Measurements from ENCODE around the gene TOE1.
"Not testable (repeated sequence)": the region's sequence is repeated elsewhere in the genome, so short reads cannot be mapped to it uniquely, and the experiment has no call there.

TOE1 gene

DNA sequence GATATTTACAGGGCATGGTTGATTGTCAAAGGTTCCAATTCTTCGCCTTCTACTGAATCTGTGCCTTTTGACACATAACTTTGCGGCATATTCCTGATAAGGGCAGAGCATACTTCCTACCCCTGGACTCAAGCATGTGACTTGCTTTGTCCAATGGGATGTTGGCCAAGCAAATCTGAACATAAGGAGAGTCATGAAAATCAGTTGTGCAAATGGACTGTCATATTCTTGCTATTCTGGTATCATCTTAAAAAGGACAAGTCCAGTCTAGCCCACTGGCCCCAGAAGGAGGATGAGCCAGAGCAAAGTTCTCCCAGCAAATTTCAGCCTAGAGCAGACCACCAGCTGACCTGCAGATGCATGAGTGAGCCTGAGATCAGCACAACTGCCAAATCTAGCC lies 41.3 kb downstream of the TOE1 start:
- DNase-seq (ENCODE audit: low spot score) = no peak
- Mint-ChIP-seq H3K4me3 (no peak overlapping the region), H3K27ac (no peak overlapping the region), H3K27me3 (ENCODE audit: low read depth) (peaks cover 2% of the 10 kb centered on the region), H3K36me3 (ENCODE audit: low read depth) (no peaks in the 10 kb centered on the region), H3K9me3 (no peaks in the 10 kb centered on the region), H3K4me1 (ENCODE audit: low read depth) (no peaks in the 10 kb centered on the region)

DNA sequence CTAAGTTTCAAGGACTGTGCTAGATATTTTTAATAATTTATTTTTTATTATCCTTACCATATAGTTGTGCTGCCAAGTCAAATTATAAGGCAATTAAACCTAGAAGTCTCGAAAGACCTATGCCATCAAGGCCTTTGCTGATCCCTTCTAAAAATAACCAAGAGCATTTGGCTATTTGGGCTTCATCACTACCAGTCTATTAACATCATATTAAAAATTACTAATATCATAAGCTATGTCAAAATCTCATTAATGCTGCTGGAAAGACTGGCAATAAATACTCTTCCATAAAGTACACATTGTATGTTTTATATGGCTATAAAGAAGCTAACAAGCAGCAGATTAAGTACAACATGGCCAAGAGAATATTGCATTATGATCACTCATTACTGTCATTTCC lies 43.2 kb downstream of the TOE1 start:
- no peaks in the 10 kb centered on the region for H3K9me3 Mint-ChIP-seq

DNA sequence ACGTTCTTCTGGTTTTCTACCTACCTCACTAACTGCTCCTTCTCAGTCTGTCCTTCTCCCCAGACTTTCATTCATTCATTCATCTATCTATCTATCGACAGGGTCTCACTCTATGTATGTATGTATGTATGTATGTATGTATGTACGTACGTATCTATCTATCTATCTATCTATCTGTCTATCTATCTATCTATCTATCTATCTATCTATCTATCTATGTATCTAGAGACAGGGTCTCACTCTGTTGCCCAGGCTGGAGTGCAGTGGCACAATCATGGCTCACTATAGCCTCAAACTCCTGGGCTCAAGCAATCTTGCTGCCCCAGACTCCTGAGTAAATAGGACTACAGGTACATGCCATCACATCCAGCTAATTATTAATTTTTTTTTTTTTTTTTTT lies 44.2 kb downstream of the TOE1 start:
- not testable (repeated sequence) for H3K9me3 Mint-ChIP-seq; H3K36me3 Mint-ChIP-seq (ENCODE audit: low read depth); H3K4me1 Mint-ChIP-seq (ENCODE audit: low read depth); H3K4me3 Mint-ChIP-seq; H3K27ac Mint-ChIP-seq; DNase-seq (ENCODE audit: low spot score); H3K27me3 Mint-ChIP-seq (ENCODE audit: low read depth)

More for the DNA sequence above, 43.2 kb downstream of the TOE1 start:
- Mint-ChIP-seq H3K36me3 (ENCODE audit: low read depth) (no peaks in the 10 kb centered on the region), H3K4me3 (no peak overlapping the region), H3K27me3 (ENCODE audit: low read depth) (peaks cover 2% of the 10 kb centered on the region), H3K4me1 (ENCODE audit: low read depth) (no peaks in the 10 kb centered on the region), H3K27ac (no peak overlapping the region)
- DNase-seq (ENCODE audit: low spot score) = no peak

DNA sequence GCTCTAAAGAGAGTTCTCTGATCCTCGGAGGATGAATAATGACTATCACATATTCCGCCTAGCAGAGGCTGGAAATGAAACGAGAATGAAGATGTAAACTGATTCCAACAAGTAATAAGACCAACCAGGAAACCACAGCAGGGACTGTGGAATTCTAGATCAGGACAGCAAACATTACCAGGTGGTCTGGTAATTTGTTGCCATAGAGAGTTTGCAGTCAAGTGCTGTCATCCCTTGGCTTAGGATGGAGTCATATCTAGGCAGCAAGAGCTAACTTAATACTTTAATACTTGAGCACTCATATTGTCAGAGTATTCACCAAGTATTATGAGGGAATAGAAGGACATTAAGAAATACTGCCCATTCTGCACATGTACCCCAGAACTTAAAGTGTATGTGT lies 45.3 kb downstream of the TOE1 start:
- Mint-ChIP-seq H3K27ac (no peak overlapping the region), H3K9me3 (no peaks in the 10 kb centered on the region), H3K36me3 (ENCODE audit: low read depth) (no peaks in the 10 kb centered on the region), H3K4me3 (no peak overlapping the region), H3K4me1 (ENCODE audit: low read depth) (no peaks in the 10 kb centered on the region), H3K27me3 (ENCODE audit: low read depth) (peaks cover 2% of the 10 kb centered on the region)
- DNase-seq (ENCODE audit: low spot score) = no peak

DNA sequence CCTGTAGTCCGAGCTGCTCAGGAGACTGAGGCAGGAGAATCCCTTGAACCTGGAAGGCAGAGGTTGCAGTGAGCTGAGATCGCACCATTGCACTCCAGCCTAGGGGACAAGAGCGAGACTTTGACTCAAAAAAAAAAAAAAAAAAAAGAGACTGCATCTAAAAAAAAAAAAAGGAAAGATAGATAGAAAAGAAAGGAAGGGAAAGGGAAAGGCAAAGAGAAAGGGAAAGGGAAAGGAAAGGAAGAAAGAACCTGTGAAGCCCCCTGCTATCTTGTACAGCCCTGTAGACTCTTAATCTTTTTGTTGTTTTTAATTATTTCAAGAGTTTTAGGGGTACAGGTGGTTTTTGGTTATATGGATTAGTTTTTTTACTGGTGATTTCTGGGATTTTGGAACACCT lies 46.2 kb downstream of the TOE1 start:
- Mint-ChIP-seq H3K4me1 (ENCODE audit: low read depth) (no peaks in the 10 kb centered on the region), H3K36me3 (ENCODE audit: low read depth) (no peaks in the 10 kb centered on the region), H3K27me3 (ENCODE audit: low read depth) (no peaks in the 10 kb centered on the region), H3K9me3 (no peaks in the 10 kb centered on the region), H3K27ac (no peak overlapping the region), H3K4me3 (no peak overlapping the region)
- no peak for DNase-seq (ENCODE audit: low spot score)
